ENCODE measurements around the gene DCDC2C.

The DCDC2C gene

GRCh38 chr2:3774336-3774735, 71.0 kb downstream of the DCDC2C start:
- no peak overlapping the region for H3K4me3 ChIP-seq (ENCODE audit: low read length in 2 of 2)
- H3K9ac ChIP-seq (ENCODE audit: low read length in 2 of 2) = no peak overlapping the region
- H3K27me3 ChIP-seq (ENCODE audit: control insufficient read depth in 1 of 2, insufficient read depth in 2 of 2, low read length in 2 of 2) = peaks cover 4 to 6% of the 10 kb centered on the region in 2 donors
- H3K4me1 ChIP-seq (ENCODE audit: control insufficient read depth, insufficient read depth, low read length) = no peaks in the 10 kb centered on the region
- H3K36me3 ChIP-seq (ENCODE audit: control insufficient read depth in 2 of 2, insufficient read depth in 2 of 2, low read length in 2 of 2) = no peaks in the 10 kb centered on the region
- no peak overlapping the region for H3K27ac ChIP-seq (ENCODE audit: low read length)
- H3K9me3 ChIP-seq (ENCODE audit: control insufficient read depth in 2 of 2, low read length in 2 of 2) = peaks cover 0 to 4% of the 10 kb centered on the region in 2 donors

- H3K4me1 ChIP-seq (ENCODE audit: control insufficient read depth, insufficient read depth, low read length) = peaks cover 3% of the 10 kb centered on the region
- H3K27me3 ChIP-seq (ENCODE audit: control insufficient read depth in 1 of 2, insufficient read depth in 2 of 2, low read length in 2 of 2) = peaks cover 2 to 6% of the 10 kb centered on the region in 2 donors
- H3K36me3 ChIP-seq (ENCODE audit: control insufficient read depth in 2 of 2, insufficient read depth in 2 of 2, low read length in 2 of 2) = no peaks in the 10 kb centered on the region
- no peak overlapping the region for H3K4me3 ChIP-seq (ENCODE audit: low read length in 2 of 2)
- H3K9ac ChIP-seq (ENCODE audit: low read length in 2 of 2) = no peak overlapping the region
- peaks cover 0 to 4% of the 10 kb centered on the region in 2 donors for H3K9me3 ChIP-seq (ENCODE audit: control insufficient read depth in 2 of 2, low read length in 2 of 2)
- H3K27ac ChIP-seq (ENCODE audit: low read length) = no peak overlapping the region
Observed at GRCh38 chr2:3776311-3776710, 72.9 kb downstream of the DCDC2C start.

- Histone ChIP-seq H3K27me3 (ENCODE audit: control insufficient read depth in 1 of 2, insufficient read depth in 2 of 2, low read length in 2 of 2) (peaks cover 0 to 6% of the 10 kb centered on the region in 2 donors), H3K4me3 (ENCODE audit: low read length in 2 of 2) (no peak overlapping the region), H3K9me3 (ENCODE audit: control insufficient read depth in 2 of 2, low read length in 2 of 2) (peaks cover 0 to 4% of the 10 kb centered on the region in 2 donors), H3K36me3 (ENCODE audit: control insufficient read depth in 2 of 2, insufficient read depth in 2 of 2, low read length in 2 of 2) (no peaks in the 10 kb centered on the region), H3K9ac (ENCODE audit: low read length in 2 of 2) (no peak overlapping the region), H3K4me1 (ENCODE audit: control insufficient read depth, insufficient read depth, low read length) (peaks cover 3% of the 10 kb centered on the region), H3K27ac (ENCODE audit: low read length) (no peak overlapping the region)
Observed at GRCh38 chr2:3777966-3778365, 74.6 kb downstream of the DCDC2C start.

DNA sequence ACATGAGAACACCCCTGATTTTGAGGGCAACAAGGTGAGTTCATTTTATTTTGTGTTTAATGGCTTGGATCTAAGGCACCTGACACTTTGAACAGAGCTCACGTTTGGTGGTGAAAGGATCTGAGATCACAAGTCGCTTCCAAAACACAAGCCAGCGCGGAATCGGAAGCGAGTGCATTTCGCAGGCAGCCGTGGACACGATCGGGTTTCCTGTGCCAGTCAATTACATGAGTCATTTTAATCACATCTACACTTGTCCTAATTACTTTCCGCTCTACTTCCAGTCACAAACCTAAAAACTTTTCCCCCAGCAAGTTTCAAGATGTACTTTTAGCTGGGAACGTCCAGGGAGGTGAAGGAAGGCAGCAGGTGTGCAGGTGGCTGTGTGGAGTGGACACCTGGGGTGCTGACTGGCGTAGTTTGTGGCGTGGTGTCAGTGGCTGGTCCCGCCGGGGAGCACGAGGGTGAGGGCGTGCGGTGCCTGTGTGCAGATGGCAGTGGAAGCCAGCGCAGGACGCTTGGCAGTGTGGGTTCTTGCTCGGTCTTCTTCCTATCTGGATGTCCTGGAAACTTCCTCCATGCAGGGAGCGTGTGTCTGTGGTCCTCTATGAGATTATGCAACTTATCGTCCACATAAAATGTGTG, 75.6 kb downstream of the DCDC2C start:
- H3K4me3 ChIP-seq (ENCODE audit: low read length in 2 of 2) = no peak overlapping the region
- no peaks in the 10 kb centered on the region for H3K36me3 ChIP-seq (ENCODE audit: control insufficient read depth in 2 of 2, insufficient read depth in 2 of 2, low read length in 2 of 2)
- no peak overlapping the region for H3K27ac ChIP-seq (ENCODE audit: low read length)
- peaks cover 0 to 6% of the 10 kb centered on the region in 2 donors for H3K27me3 ChIP-seq (ENCODE audit: control insufficient read depth in 1 of 2, insufficient read depth in 2 of 2, low read length in 2 of 2)
- peaks cover 0 to 4% of the 10 kb centered on the region in 2 donors for H3K9me3 ChIP-seq (ENCODE audit: control insufficient read depth in 2 of 2, low read length in 2 of 2)
- H3K9ac ChIP-seq (ENCODE audit: low read length in 2 of 2) = no peak overlapping the region
- H3K4me1 ChIP-seq (ENCODE audit: control insufficient read depth, insufficient read depth, low read length) = peaks cover 3% of the 10 kb centered on the region

GRCh38 chr2:3779496-3780049, 76.2 kb downstream of the DCDC2C start:
- peaks cover 0 to 4% of the 10 kb centered on the region in 2 donors for H3K9me3 ChIP-seq (ENCODE audit: control insufficient read depth in 2 of 2, low read length in 2 of 2)
- peaks cover 3% of the 10 kb centered on the region for H3K4me1 ChIP-seq (ENCODE audit: control insufficient read depth, insufficient read depth, low read length)
- H3K4me3 ChIP-seq (ENCODE audit: low read length in 2 of 2) = no peak overlapping the region
- H3K27ac ChIP-seq (ENCODE audit: low read length) = no peak overlapping the region
- H3K9ac ChIP-seq (ENCODE audit: low read length in 2 of 2) = no peak overlapping the region
- H3K27me3 ChIP-seq (ENCODE audit: control insufficient read depth in 1 of 2, insufficient read depth in 2 of 2, low read length in 2 of 2) = peaks cover 0 to 6% of the 10 kb centered on the region in 2 donors
- no peaks in the 10 kb centered on the region for H3K36me3 ChIP-seq (ENCODE audit: control insufficient read depth in 2 of 2, insufficient read depth in 2 of 2, low read length in 2 of 2)

DNA sequence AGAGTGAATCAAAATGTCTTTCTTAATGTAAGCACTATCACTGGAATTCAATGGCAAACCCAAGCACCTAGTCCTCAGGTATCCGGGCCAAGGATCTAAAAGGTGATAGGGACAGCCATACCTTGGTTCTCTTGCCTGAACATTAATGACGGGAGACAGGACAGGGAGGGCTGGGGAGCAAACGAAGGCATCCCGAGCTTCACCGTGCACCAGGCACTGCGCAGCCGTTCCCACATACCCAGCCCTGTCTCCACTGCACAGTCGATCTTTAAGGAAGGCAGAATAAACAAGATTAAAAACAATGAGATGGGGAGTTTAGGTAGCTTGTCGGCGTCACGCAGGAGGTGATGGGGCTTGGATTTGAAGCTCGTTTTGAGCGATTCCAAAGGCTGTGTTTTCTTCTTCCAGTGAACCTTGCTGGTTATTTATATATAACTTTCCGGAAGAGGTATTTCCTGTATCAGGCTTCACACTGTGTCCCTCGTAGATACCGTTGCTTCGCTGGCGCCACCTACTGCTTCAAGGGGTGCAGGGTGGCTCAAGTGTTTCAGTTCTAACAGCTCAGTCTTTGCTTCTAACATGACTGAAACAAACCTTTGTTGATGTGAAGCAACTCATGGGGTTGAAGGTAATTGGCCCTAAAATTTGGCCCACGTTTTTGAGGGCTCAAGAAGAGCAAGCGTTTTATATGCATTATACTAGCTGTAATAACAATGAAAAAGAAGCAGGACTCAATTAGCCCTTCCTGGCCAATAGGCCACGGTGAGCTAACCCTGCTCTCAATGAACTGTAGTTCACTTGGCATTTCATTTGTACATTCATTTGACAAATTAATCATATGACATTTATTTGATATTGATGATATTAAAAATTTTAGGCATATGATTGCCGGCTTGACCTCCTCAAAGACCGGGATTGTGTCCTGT, 77.4 kb downstream of the DCDC2C start:
- peaks cover 0 to 6% of the 10 kb centered on the region in 2 donors for H3K27me3 ChIP-seq (ENCODE audit: control insufficient read depth in 1 of 2, insufficient read depth in 2 of 2, low read length in 2 of 2)
- H3K4me3 ChIP-seq (ENCODE audit: low read length in 2 of 2) = peak overlapping the region in 1 of 2 donors; percentile 55
- no peak overlapping the region for H3K9ac ChIP-seq (ENCODE audit: low read length in 2 of 2)
- no peak overlapping the region for H3K27ac ChIP-seq (ENCODE audit: low read length)
- H3K36me3 ChIP-seq (ENCODE audit: control insufficient read depth in 2 of 2, insufficient read depth in 2 of 2, low read length in 2 of 2) = no peaks in the 10 kb centered on the region
- peaks cover 0 to 4% of the 10 kb centered on the region in 2 donors for H3K9me3 ChIP-seq (ENCODE audit: control insufficient read depth in 2 of 2, low read length in 2 of 2)
- H3K4me1 ChIP-seq (ENCODE audit: control insufficient read depth, insufficient read depth, low read length) = peaks cover 3% of the 10 kb centered on the region

DNA sequence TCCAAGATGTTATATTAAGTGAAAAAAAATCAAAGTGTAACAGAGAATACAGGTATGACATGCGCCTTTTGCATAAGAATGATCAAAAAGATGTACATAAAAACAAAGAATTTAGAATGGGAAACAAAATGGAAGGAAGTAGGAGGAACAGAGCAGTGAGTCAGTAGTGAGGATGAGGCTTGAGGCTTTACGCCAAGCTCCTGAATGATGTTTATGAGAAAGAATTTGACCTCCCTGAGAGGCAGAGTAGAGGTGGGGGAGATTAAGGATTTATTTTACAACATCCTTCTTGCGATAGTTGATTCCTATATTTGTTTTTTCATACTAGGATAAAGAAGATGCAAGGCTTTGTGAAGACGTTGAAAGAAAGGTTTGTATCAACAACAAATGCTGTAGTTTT, 81.4 kb downstream of the DCDC2C start:
- H3K27ac ChIP-seq (ENCODE audit: low read length) = no peak overlapping the region
- peaks cover 3% of the 10 kb centered on the region for H3K4me1 ChIP-seq (ENCODE audit: control insufficient read depth, insufficient read depth, low read length)
- no peaks in the 10 kb centered on the region for H3K36me3 ChIP-seq (ENCODE audit: control insufficient read depth in 2 of 2, insufficient read depth in 2 of 2, low read length in 2 of 2)
- H3K27me3 ChIP-seq (ENCODE audit: control insufficient read depth in 1 of 2, insufficient read depth in 2 of 2, low read length in 2 of 2) = no peaks in the 10 kb centered on the region
- no peaks in the 10 kb centered on the region for H3K9me3 ChIP-seq (ENCODE audit: control insufficient read depth in 2 of 2, low read length in 2 of 2)
- H3K9ac ChIP-seq (ENCODE audit: low read length in 2 of 2) = no peak overlapping the region
- no peak overlapping the region for H3K4me3 ChIP-seq (ENCODE audit: low read length in 2 of 2)

DNA sequence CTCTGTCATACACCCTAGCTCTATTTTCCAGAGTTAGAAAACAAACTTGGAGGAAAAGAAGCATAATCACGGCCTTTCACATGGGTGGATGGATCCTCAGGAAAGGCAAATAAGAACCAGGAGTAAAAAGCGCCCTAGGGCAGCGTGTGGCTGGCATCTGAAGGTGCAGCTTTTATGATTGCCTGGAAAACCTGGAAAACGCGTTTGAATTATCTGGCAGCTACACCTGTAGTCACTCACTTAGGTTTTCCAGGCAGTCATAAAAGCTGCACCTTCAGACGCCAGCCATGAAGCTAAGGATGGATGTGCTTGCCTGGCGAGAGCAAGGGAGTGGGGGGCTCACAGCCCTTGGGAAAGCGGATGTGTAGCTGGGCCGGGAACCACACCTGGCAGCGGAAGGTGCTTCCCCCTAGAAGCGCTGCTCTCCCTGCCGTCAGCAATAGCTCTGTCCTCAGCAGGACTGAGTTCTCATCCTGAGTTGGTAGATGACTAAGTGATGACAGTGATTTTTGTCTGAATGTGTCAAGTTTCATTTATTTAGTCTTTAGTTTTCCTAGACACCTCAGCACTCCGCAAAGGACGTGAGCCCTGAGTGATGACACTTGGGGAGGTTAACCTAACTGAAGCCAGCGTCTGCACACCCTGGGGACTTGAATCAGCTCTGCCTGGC, 82.0 kb downstream of the DCDC2C start:
- Histone ChIP-seq H3K9ac (ENCODE audit: low read length in 2 of 2) (no peak overlapping the region), H3K4me1 (ENCODE audit: control insufficient read depth, insufficient read depth, low read length) (peaks cover 3% of the 10 kb centered on the region), H3K36me3 (ENCODE audit: control insufficient read depth in 2 of 2, insufficient read depth in 2 of 2, low read length in 2 of 2) (no peaks in the 10 kb centered on the region), H3K27ac (ENCODE audit: low read length) (no peak overlapping the region), H3K9me3 (ENCODE audit: control insufficient read depth in 2 of 2, low read length in 2 of 2) (no peaks in the 10 kb centered on the region), H3K4me3 (ENCODE audit: low read length in 2 of 2) (no peak overlapping the region), H3K27me3 (ENCODE audit: control insufficient read depth in 1 of 2, insufficient read depth in 2 of 2, low read length in 2 of 2) (no peaks in the 10 kb centered on the region)

GRCh38 chr2:3785890-3786273, 82.5 kb downstream of the DCDC2C start:
- Histone ChIP-seq H3K9ac (ENCODE audit: low read length in 2 of 2) (no peak overlapping the region), H3K9me3 (ENCODE audit: control insufficient read depth in 2 of 2, low read length in 2 of 2) (no peaks in the 10 kb centered on the region), H3K27ac (ENCODE audit: low read length) (no peak overlapping the region), H3K4me1 (ENCODE audit: control insufficient read depth, insufficient read depth, low read length) (no peaks in the 10 kb centered on the region), H3K27me3 (ENCODE audit: control insufficient read depth in 1 of 2, insufficient read depth in 2 of 2, low read length in 2 of 2) (no peaks in the 10 kb centered on the region), H3K36me3 (ENCODE audit: control insufficient read depth in 2 of 2, insufficient read depth in 2 of 2, low read length in 2 of 2) (no peaks in the 10 kb centered on the region), H3K4me3 (ENCODE audit: low read length in 2 of 2) (no peak overlapping the region)

GRCh38 chr2:3787768-3788167, 84.4 kb downstream of the DCDC2C start:
- Histone ChIP-seq H3K4me1 (ENCODE audit: control insufficient read depth, insufficient read depth, low read length) (no peaks in the 10 kb centered on the region), H3K9ac (ENCODE audit: low read length in 2 of 2) (no peak overlapping the region), H3K27me3 (ENCODE audit: control insufficient read depth in 1 of 2, insufficient read depth in 2 of 2, low read length in 2 of 2) (no peaks in the 10 kb centered on the region), H3K9me3 (ENCODE audit: control insufficient read depth in 2 of 2, low read length in 2 of 2) (no peaks in the 10 kb centered on the region), H3K36me3 (ENCODE audit: control insufficient read depth in 2 of 2, insufficient read depth in 2 of 2, low read length in 2 of 2) (no peaks in the 10 kb centered on the region), H3K27ac (ENCODE audit: low read length) (no peak overlapping the region), H3K4me3 (ENCODE audit: low read length in 2 of 2) (no peak overlapping the region)

Data from stomach smooth muscle (tissue), 2 donors.